ENCODE data around the gene DUSP1. TPM values are rescaled to one million over a fixed set of nuclear protein-coding genes. Genes with fewer than 3 reads are reported as not detected.

Gene DUSP1
- total RNA-seq, 1 experiment from 2014 or later = 10.3 TPM

- BruUV-seq (replicated peaks) = no TSS peak
- intact Hi-C loops (cut with micrococcal nuclease; ENCODE audit: unreplicated experiment) = loop anchor here (10.0 kb wide), 1 partner anchor 286 kb away; the partner anchor contains the start of gene CREBRF
- ChIA-PET CTCF (no interaction called here), POLR2A (ENCODE audit: unreplicated experiment) (no interaction called here)
- no peaks in the 10 kb centered on the region for H3K9me2 ChIP-seq (ENCODE audit: insufficient read depth)
- no peak for TF ChIP-seq EZH2 (IDR thresholded peaks at IDR 0.05; ENCODE audit: low read depth)
- H3K4me1 ChIP-seq (replicated peaks; ENCODE audit: insufficient read depth) = peaks cover 58% of the 10 kb centered on the region
- no peak overlapping the region for H2AFZ ChIP-seq
- H3K36me3 ChIP-seq (ENCODE audit: low read depth) = peaks cover 25% of the 10 kb centered on the region; the same call in 1 of the 2 replicates
- peak overlapping the region; percentile 100 for H3K4me2 ChIP-seq
- H3K9me3 ChIP-seq (ENCODE audit: insufficient read depth, low read depth) = no peaks in the 10 kb centered on the region
- peaks cover 65% of the 10 kb centered on the region for H3F3A ChIP-seq (ENCODE audit: insufficient read depth, low read depth)
- H3K79me2 ChIP-seq (ENCODE audit: low read depth) = peaks cover 29% of the 10 kb centered on the region
- H3K27me3 ChIP-seq (ENCODE audit: insufficient read depth, low read depth) = no peaks in the 10 kb centered on the region
- H4K20me1 ChIP-seq (ENCODE audit: insufficient read depth) = peaks cover 29% of the 10 kb centered on the region
- no peak for DNase-seq
- H3K27ac ChIP-seq = 0 out of 2 replicates have a peak overlapping the region, but pooled peaks have one; percentile 93
- peak overlapping the region; percentile 91 for H3K4me3 ChIP-seq
These were observed 1.7 kb downstream of the DUSP1 start for GRCh38 chr5:172769342-172769615.

- 0 out of 2 replicates have a peak overlapping the region, but pooled peaks have one; percentile 93 for H3K27ac ChIP-seq
- H3F3A ChIP-seq (ENCODE audit: insufficient read depth, low read depth) = peaks cover 61% of the 10 kb centered on the region
- H2AFZ ChIP-seq = no peak overlapping the region
- H3K79me2 ChIP-seq (ENCODE audit: low read depth) = peaks cover 29% of the 10 kb centered on the region
- H3K9me2 ChIP-seq (ENCODE audit: insufficient read depth) = no peaks in the 10 kb centered on the region
- H3K36me3 ChIP-seq (ENCODE audit: low read depth) = peaks cover 25% of the 10 kb centered on the region; the same call in 1 of the 2 replicates
- TF ChIP-seq EZH2 (IDR thresholded peaks at IDR 0.05; ENCODE audit: low read depth) (no peak), CTCF (conservative IDR thresholded peaks at IDR 0.05) (no peak)
- POLR2A ChIA-PET (ENCODE audit: unreplicated experiment) = no interaction called here
- no peaks in the 10 kb centered on the region for H3K9me3 ChIP-seq (ENCODE audit: insufficient read depth, low read depth)
- intact Hi-C loops (cut with micrococcal nuclease; ENCODE audit: unreplicated experiment) = loop anchor here (10.0 kb wide), 1 partner anchor 286 kb away; the partner anchor contains the start of gene CREBRF
- CTCF ChIA-PET = interaction anchor here (0.7 kb wide), 1 partner anchor 35 kb away, joined by 3 read pairs; no protein-coding TSS in a partner anchor
- peaks cover 29% of the 10 kb centered on the region for H4K20me1 ChIP-seq (ENCODE audit: insufficient read depth)
- H3K4me2 ChIP-seq = peak overlapping the region; percentile 100
- no peak for DNase-seq
- H3K27me3 ChIP-seq (ENCODE audit: insufficient read depth, low read depth) = no peaks in the 10 kb centered on the region
- BruUV-seq (replicated peaks) = no TSS peak
- H3K4me1 ChIP-seq (replicated peaks; ENCODE audit: insufficient read depth) = peaks cover 53% of the 10 kb centered on the region
- peak overlapping the region; percentile 91 for H3K4me3 ChIP-seq
These were observed 2.2 kb downstream of the DUSP1 start for GRCh38 chr5:172768573-172769341.

GRCh38 chr5:172768098-172768572 lies 2.9 kb downstream of the DUSP1 start:
- H3K4me2 ChIP-seq = peak overlapping the region; percentile 100
- POLR2A ChIA-PET (ENCODE audit: unreplicated experiment) = no interaction called here

More at GRCh38 chr5:172768098-172768572, 2.9 kb downstream of the DUSP1 start:
- no peak for DNase-seq
- H3K27me3 ChIP-seq (ENCODE audit: insufficient read depth, low read depth) = no peaks in the 10 kb centered on the region
- H3K27ac ChIP-seq = no peak overlapping the region
- H3K36me3 ChIP-seq (ENCODE audit: low read depth) = peaks cover 25% of the 10 kb centered on the region; the same call in 1 of the 2 replicates
- TF ChIP-seq CTCF (conservative IDR thresholded peaks at IDR 0.05) (no peak), EZH2 (IDR thresholded peaks at IDR 0.05; ENCODE audit: low read depth) (no peak)
- BruUV-seq (replicated peaks) = no TSS peak
- peaks cover 55% of the 10 kb centered on the region for H3F3A ChIP-seq (ENCODE audit: insufficient read depth, low read depth)
- CTCF ChIA-PET = interaction anchor here (0.7 kb wide), 1 partner anchor 35 kb away, joined by 3 read pairs; no protein-coding TSS in a partner anchor
- H2AFZ ChIP-seq = no peak overlapping the region
- H4K20me1 ChIP-seq (ENCODE audit: insufficient read depth) = peaks cover 29% of the 10 kb centered on the region
- H3K9me2 ChIP-seq (ENCODE audit: insufficient read depth) = no peaks in the 10 kb centered on the region
- peaks cover 47% of the 10 kb centered on the region for H3K4me1 ChIP-seq (replicated peaks; ENCODE audit: insufficient read depth)
- H3K9me3 ChIP-seq (ENCODE audit: insufficient read depth, low read depth) = no peaks in the 10 kb centered on the region
- peaks cover 29% of the 10 kb centered on the region for H3K79me2 ChIP-seq (ENCODE audit: low read depth)
- H3K4me3 ChIP-seq = 0 out of 2 replicates have a peak overlapping the region, but pooled peaks have one; percentile 5
- intact Hi-C loops (cut with micrococcal nuclease; ENCODE audit: unreplicated experiment) = loop anchor here (10.0 kb wide), 1 partner anchor 287 kb away; the partner anchor contains the start of gene CREBRF
